Muscle layer of duodenum (tissue), 2 donors: ENCODE results near the gene SCGB1D2.

Source experiments
- H3K27ac ChIP-seq: one replicate; pipeline ENCODE4 v1.7.0; 2013; ENCODE audit warnings: mild to moderate bottlenecking, low read length
- H3K27me3 ChIP-seq: one replicate; pipeline ENCODE4 v1.7.0; 2013; ENCODE audit warnings: low read depth, mild to moderate bottlenecking, control low read depth, low read length
- H3K36me3 ChIP-seq, 2 donors: one replicate each; pipeline ENCODE4 v1.7.0; 2013; ENCODE audit warnings: low read length in 2 of 2, control low read depth in 1 of 2, mild to moderate bottlenecking in 1 of 2; ENCODE audit not compliant: insufficient read depth in 2 of 2, control insufficient read depth in 1 of 2
- H3K4me1 ChIP-seq, 2 donors: one replicate each; pipeline ENCODE4 v1.7.0; 2013; ENCODE audit warnings: low read length in 2 of 2, mild to moderate bottlenecking in 2 of 2, control low read depth in 1 of 2, moderate library complexity in 1 of 2; ENCODE audit not compliant: insufficient read depth in 2 of 2, control insufficient read depth in 1 of 2
- H3K4me3 ChIP-seq, 2 donors: one replicate each; pipeline ENCODE4 v1.7.0; 2013; ENCODE audit warnings: low read length in 2 of 2, low read depth in 1 of 2, mild to moderate bottlenecking in 1 of 2
- H3K9me3 ChIP-seq, 2 donors: one replicate each; pipeline ENCODE4 v1.7.0; 2013; ENCODE audit warnings: low read length in 2 of 2, control low read depth in 1 of 2, mild to moderate bottlenecking in 1 of 2; ENCODE audit not compliant: control insufficient read depth in 1 of 2
- donor health status: healthy.

The SCGB1D2 gene

DNA sequence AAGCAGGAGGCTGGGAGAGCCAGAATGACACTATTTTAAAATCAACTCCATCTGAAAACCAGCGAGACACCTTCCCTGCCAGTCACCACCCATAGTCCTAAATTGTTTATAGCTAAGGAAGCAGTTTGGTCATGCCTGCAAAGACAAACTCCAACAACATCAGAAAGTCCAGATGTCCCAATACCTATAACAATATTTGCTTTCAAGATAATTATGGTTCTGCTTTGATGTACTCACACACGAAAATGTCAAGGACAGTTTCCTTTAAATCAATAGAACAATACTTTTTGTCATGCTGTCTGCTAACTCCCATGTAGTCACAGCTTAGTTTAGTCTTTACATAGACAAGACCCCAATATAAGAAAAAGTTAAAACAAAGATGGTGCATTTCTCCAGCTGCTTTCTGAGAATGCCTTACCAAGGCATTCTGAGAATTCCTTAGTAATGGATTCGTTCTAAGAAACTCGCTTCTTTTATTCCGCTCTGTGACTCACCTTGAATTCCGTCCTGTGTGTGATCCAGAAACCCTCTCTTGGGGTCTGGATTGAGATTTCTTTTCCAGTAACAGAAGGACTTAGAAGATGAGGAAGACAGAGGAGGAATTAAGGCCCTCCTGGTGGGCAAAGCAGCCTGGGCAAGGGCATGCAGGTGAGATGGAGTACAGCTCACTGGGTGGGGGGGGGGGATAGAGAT is 18.4 kb downstream of the SCGB1D2 start:
- no peaks in the 10 kb centered on the region for H3K27me3 ChIP-seq

DNA sequence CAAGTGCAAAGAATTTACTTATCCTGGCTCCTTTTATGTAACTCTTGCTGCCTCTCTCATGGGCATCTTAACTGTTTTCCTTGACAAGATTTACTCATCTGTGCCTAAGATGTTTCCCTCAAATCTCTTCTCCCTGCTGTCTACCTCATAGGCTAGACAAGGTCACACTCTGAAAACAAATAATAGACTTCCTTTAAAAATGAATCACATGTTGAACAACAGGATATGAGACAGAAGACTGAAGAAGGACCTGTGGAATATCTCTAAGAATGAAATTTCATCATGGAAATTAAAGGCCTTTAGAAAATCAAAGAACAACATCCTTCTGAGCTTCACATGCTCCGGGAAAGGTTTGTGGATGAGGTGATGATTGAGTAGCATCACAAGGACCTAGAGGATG is 22.0 kb downstream of the SCGB1D2 start:
- no peaks in the 10 kb centered on the region for H3K36me3 ChIP-seq
- no peaks in the 10 kb centered on the region for H3K4me1 ChIP-seq
- H3K27ac ChIP-seq, result no peak overlapping the region
- H3K9me3 ChIP-seq, result no peaks in the 10 kb centered on the region
- no peaks in the 10 kb centered on the region for H3K27me3 ChIP-seq
- no peak overlapping the region for H3K4me3 ChIP-seq

More for the DNA sequence above, 18.4 kb downstream of the SCGB1D2 start:
- no peak overlapping the region for H3K27ac ChIP-seq
- H3K9me3 ChIP-seq, result no peaks in the 10 kb centered on the region
- no peaks in the 10 kb centered on the region for H3K4me1 ChIP-seq
- H3K4me3 ChIP-seq, result no peak overlapping the region
- H3K36me3 ChIP-seq, result no peaks in the 10 kb centered on the region

DNA sequence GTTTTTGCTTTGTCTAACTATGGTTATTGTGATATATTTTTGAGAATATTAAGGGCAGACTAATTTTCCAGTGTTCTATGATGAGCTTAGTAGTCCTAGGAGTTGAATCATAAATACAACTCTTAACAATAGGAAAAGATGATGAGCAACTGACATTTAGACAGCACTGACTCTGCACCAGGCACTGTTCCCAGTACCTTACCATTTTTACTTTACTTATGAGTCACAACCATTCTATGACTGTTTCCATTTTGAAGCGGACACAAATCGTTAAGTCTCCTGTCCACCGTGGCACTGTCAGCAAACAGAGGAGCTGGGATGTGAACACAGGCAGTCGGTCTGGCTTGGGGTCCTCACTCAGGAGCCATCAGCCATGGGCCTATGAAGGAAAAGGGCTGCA is 24.5 kb downstream of the SCGB1D2 start:
- Histone ChIP-seq H3K36me3 (no peaks in the 10 kb centered on the region), H3K27me3 (no peaks in the 10 kb centered on the region), H3K27ac (no peak overlapping the region), H3K9me3 (no peaks in the 10 kb centered on the region), H3K4me3 (no peak overlapping the region), H3K4me1 (no peaks in the 10 kb centered on the region)

DNA sequence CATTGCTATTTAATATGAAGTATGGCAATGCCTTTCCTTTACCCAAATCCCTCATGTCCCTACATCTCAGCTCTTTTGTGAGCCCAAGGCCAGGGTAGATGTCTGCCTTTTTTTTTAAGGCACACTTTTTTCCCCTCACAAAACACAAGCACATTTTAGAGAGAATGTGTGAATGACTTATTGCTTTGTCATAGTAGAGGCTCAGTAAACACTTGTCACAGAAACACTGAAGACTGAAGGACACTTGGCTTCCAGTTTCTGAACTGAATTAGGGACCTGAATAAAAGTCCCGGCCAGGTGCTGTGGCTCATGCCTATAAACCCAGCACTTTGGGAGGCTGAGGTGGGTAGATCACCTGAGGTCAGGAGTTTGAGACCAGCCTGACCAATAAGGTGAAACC is 25.0 kb downstream of the SCGB1D2 start:
- Histone ChIP-seq H3K27me3 (no peaks in the 10 kb centered on the region), H3K36me3 (no peaks in the 10 kb centered on the region), H3K9me3 (no peaks in the 10 kb centered on the region), H3K4me1 (no peaks in the 10 kb centered on the region), H3K4me3 (no peak overlapping the region), H3K27ac (no peak overlapping the region)

DNA sequence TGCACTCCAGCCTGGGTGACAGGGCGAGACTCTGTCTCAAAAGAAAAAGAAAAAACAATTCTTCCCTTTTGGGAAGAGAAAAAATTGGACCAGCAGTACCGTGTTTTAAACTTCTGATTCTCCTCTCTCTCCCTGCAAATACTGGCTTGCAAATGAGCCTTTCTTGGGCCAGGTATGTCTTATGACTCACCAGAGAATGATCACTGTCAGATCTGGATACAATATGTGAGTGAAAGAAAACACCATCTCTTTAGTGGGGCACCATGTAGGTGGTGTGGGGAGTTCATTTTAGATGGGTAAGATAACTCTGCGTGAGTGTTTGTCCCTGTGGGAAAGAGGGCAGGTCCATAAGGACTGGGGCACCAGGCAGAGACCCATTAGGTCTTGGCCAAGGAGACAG is 25.5 kb downstream of the SCGB1D2 start:
- no peaks in the 10 kb centered on the region for H3K4me1 ChIP-seq
- H3K9me3 ChIP-seq, result no peaks in the 10 kb centered on the region
- no peaks in the 10 kb centered on the region for H3K27me3 ChIP-seq
- no peak overlapping the region for H3K27ac ChIP-seq
- no peak overlapping the region for H3K4me3 ChIP-seq
- H3K36me3 ChIP-seq, result no peaks in the 10 kb centered on the region

DNA sequence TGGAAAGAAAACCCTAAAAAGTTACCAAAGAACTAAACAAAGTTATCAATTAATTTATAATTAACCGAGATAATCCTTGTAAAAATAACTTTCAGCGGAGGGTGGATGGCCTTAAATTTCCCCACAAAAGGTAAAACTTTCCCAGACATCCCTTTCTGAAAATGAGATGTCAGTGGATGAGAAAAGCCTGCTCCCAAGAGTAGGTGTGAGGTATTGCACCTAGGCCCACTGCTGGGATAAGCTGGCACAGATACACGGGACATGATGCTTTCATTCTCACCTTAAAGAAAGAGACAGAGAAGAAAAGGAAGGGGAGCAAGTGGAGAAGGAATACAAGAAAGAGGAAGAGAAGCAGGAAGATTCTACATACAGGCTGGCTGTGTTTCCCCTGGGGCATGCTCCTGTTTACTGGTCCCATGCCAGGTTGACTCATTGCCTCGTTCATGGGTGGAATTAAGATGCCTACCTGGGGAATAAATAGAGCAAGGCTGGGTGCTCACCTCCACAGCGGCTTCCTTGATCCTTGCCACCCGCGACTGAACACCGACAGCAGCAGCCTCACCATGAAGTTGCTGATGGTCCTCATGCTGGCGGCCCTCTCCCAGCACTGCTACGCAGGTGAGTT is 27.7 kb downstream of the SCGB1D2 start, which contains the start of gene SCGB2A2:
Gene SCGB2A2, plus strand, starts transcription at position 505 of the 625 bp plus-strand sequence. Its CDS starts 59 bp downstream, at position 564.
- H3K27ac ChIP-seq, result no peak within 1 kb of the TSS
- H3K36me3 ChIP-seq, result no peaks in the 10 kb centered on the region
- H3K4me3 ChIP-seq, result no peak within 1 kb of the TSS
- H3K9me3 ChIP-seq, result no peaks in the 10 kb centered on the region
- H3K4me1 ChIP-seq, result no peaks in the 10 kb centered on the region
- no peaks in the 10 kb centered on the region for H3K27me3 ChIP-seq

DNA sequence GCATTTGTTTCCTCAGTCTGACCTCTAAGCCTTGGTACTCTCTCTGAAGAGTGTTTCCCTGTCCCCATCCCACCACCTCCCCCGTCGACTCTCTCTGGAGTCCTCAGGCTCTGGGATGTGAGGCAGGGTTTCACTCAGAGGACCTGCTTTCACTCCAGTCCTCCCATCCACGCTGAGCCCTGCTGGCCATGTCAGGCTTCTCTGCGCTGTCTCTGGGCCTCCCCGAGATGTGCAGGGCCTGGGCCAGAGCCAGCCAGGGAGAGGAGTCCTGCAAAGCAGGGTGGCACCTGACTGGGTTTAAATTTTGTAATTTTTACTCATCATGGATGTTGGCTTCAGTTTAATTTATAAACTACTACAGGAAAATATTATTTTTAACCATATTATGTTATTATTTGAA is 31.2 kb downstream of the SCGB1D2 start:
- Histone ChIP-seq H3K27me3 (no peaks in the 10 kb centered on the region), H3K4me3 (no peak overlapping the region), H3K36me3 (no peaks in the 10 kb centered on the region), H3K4me1 (no peaks in the 10 kb centered on the region), H3K27ac (no peak overlapping the region), H3K9me3 (no peaks in the 10 kb centered on the region)

DNA sequence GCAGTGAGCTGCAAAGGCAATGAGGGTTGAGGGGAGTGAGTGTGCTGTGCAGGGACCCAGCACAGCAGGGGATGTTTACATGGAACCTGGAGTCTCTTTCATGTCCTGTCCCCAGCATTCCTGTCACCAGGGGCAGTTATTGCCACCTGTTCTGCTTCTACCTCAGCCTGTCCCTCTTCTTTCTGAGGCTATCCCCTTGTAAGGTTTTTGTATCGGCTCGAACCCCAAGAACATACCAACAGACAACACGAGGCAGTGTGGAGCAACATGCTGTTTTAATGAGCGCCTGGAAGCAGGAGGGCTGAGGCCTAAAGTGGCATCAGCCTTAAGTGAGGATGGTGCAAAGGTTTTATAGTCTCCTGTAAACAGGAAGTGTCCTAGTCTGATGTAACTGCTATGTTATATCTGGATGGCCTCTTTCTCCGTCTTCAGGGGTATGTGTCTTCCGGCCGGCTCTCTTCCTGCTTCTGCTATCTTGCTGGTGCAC is 31.8 kb downstream of the SCGB1D2 start:
- no peaks in the 10 kb centered on the region for H3K36me3 ChIP-seq
- H3K9me3 ChIP-seq, result no peaks in the 10 kb centered on the region
- no peaks in the 10 kb centered on the region for H3K27me3 ChIP-seq
- no peaks in the 10 kb centered on the region for H3K4me1 ChIP-seq
- no peak overlapping the region for H3K4me3 ChIP-seq
- no peak overlapping the region for H3K27ac ChIP-seq

DNA sequence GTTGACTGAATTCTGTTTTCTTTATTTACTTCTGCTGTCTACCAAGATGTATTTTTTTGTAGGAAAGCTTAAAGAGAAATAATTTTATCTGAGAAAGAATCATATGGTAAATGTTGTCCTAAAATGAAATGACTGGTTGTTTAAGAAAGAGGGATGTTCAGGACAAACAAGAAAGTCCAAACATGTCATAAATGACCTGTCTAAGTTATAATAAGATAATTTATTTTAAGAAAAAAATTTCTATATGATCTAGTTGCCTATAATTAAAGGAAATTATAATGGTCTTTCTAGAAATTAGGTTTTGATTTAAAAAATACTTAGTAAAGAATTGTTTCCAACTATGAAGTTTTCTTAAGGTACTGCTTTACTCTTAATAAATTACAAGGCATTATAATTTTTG is 38.4 kb downstream of the SCGB1D2 start:
- H3K36me3 ChIP-seq, result no peaks in the 10 kb centered on the region
- no peaks in the 10 kb centered on the region for H3K27me3 ChIP-seq
- no peaks in the 10 kb centered on the region for H3K9me3 ChIP-seq
- H3K4me3 ChIP-seq, result no peak overlapping the region
- no peaks in the 10 kb centered on the region for H3K4me1 ChIP-seq
- H3K27ac ChIP-seq, result no peak overlapping the region
